Neural cell (in vitro differentiated cells): ENCODE measurements around the gene GSK3B.

Source experiments
- EP300 ChIP-seq: fragments of 450-650 bp; conservative IDR thresholded peaks from 2 replicates; pipeline ENCODE4 v1.6.1; 2014; ENCODE audit warnings: antibody characterized with exemption, mild to moderate bottlenecking, moderate library complexity; ENCODE audit not compliant: poor library complexity, severe bottlenecking
- EZH2 ChIP-seq: fragments of 200-600, 300-800 bp; shearing (Covaris generic), sonication (generic); IDR thresholded peaks from 2 replicates; pipeline ENCODE4 v1.6.1; 2014; ENCODE audit warnings: antibody characterized with exemption, low read length, borderline replicate concordance, mild to moderate bottlenecking; ENCODE audit not compliant: insufficient read depth, poor library complexity, severe bottlenecking
- MXI1 ChIP-seq: fragments of 450-650 bp; conservative IDR thresholded peaks from 2 replicates; pipeline ENCODE4 v1.6.1; 2014; ENCODE audit warnings: antibody characterized with exemption, mild to moderate bottlenecking; ENCODE audit not compliant: poor library complexity, severe bottlenecking
- POLR2AphosphoS5 ChIP-seq: IDR thresholded peaks from 2 replicates; pipeline ENCODE4 v1.6.1; 2012
- RAD21 ChIP-seq: fragments of 450-650 bp; conservative IDR thresholded peaks from 2 replicates; pipeline ENCODE4 v1.6.1; 2014; ENCODE audit warnings: antibody characterized with exemption, mild to moderate bottlenecking, moderate library complexity
- SMC3 ChIP-seq: fragments of 450-650 bp; conservative IDR thresholded peaks from 2 replicates; pipeline ENCODE4 v1.6.1; 2014; ENCODE audit warnings: antibody characterized with exemption, mild to moderate bottlenecking, moderate library complexity; ENCODE audit not compliant: poor library complexity
- TAF1 ChIP-seq: IDR thresholded peaks from 2 replicates; pipeline ENCODE4 v1.6.1; 2012; ENCODE audit warnings: low read depth
- TF ChIP-seq, protein P1 (sequence below): fragments of 450-650 bp; IDR thresholded peaks from 2 replicates; pipeline ENCODE4 v1.5.1; 2014; ENCODE audit warnings: antibody characterized with exemption, mild to moderate bottlenecking, moderate library complexity; ENCODE audit not compliant: poor library complexity, severe bottlenecking
- TF ChIP-seq, protein P2 (sequence below): IDR thresholded peaks from 2 replicates; pipeline ENCODE4 v1.6.1; 2012; ENCODE audit warnings: borderline replicate concordance

DNA sequence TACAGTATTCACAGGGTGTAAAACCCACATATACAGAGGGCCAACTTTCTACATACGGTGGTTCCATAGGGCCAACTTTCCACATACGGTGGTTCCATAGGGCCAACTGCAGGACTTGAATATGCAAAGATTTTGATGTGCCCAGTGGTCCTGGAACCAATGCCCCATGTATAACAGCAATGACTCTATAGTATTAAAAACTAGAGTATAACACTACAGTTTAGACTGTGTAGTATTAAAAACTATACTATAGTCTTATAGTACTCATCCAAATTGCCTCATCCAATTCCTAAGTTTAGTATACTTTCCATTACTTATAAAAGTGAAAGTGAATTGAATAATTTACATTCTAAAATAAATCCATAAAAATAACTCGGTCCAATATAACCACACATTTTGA, 75.9 kb downstream of the GSK3B start:
- TF ChIP-seq, protein P1, sequence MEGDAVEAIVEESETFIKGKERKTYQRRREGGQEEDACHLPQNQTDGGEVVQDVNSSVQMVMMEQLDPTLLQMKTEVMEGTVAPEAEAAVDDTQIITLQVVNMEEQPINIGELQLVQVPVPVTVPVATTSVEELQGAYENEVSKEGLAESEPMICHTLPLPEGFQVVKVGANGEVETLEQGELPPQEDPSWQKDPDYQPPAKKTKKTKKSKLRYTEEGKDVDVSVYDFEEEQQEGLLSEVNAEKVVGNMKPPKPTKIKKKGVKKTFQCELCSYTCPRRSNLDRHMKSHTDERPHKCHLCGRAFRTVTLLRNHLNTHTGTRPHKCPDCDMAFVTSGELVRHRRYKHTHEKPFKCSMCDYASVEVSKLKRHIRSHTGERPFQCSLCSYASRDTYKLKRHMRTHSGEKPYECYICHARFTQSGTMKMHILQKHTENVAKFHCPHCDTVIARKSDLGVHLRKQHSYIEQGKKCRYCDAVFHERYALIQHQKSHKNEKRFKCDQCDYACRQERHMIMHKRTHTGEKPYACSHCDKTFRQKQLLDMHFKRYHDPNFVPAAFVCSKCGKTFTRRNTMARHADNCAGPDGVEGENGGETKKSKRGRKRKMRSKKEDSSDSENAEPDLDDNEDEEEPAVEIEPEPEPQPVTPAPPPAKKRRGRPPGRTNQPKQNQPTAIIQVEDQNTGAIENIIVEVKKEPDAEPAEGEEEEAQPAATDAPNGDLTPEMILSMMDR, result no peak
- TF ChIP-seq POLR2AphosphoS5 (no peak), MXI1 (no peak), EZH2 (no peak), EP300 (no peak), TAF1 (no peak), RAD21 (no peak), SMC3 (no peak)
- TF ChIP-seq, protein P2, sequence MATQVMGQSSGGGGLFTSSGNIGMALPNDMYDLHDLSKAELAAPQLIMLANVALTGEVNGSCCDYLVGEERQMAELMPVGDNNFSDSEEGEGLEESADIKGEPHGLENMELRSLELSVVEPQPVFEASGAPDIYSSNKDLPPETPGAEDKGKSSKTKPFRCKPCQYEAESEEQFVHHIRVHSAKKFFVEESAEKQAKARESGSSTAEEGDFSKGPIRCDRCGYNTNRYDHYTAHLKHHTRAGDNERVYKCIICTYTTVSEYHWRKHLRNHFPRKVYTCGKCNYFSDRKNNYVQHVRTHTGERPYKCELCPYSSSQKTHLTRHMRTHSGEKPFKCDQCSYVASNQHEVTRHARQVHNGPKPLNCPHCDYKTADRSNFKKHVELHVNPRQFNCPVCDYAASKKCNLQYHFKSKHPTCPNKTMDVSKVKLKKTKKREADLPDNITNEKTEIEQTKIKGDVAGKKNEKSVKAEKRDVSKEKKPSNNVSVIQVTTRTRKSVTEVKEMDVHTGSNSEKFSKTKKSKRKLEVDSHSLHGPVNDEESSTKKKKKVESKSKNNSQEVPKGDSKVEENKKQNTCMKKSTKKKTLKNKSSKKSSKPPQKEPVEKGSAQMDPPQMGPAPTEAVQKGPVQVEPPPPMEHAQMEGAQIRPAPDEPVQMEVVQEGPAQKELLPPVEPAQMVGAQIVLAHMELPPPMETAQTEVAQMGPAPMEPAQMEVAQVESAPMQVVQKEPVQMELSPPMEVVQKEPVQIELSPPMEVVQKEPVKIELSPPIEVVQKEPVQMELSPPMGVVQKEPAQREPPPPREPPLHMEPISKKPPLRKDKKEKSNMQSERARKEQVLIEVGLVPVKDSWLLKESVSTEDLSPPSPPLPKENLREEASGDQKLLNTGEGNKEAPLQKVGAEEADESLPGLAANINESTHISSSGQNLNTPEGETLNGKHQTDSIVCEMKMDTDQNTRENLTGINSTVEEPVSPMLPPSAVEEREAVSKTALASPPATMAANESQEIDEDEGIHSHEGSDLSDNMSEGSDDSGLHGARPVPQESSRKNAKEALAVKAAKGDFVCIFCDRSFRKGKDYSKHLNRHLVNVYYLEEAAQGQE, result no peak
